HepG2 (cell line): ENCODE data around the gene UTS2R. TPM values are rescaled to one million over a fixed set of nuclear protein-coding genes. Genes with fewer than 3 reads are reported as not detected.

Source experiments
- ATAC-seq: fragments of 200-7000 bp; cut with Tn5 transposase; 3 replicates; pipeline ENCODE4 v1.9.1; 2020; ENCODE audit warnings: mild to moderate bottlenecking, moderate library complexity
- BruUV-seq: library from RNA; stranded (reverse); fragments of 400-500 nt; replicated peaks from 2 replicates; lab custom pipeline; 2021; lab: Mats Ljungman, UMichigan
- CTCF ChIA-PET: fragments of 300-600 bp; formaldehyde crosslinking; extraction: SDS; loops from one replicate; lab custom pipeline; 2021; ENCODE audit warnings: low total read pairs, inconsistent platforms, low intra/inter-chr PET ratio; lab: Yijun Ruan, JAX
- POLR2A ChIA-PET: fragments of 350-600 bp; sonication (Branson Sonifier 250); formaldehyde crosslinking; loops from one replicate; lab custom pipeline; 2020; ENCODE audit warnings: antibody characterized with exemption, inconsistent platforms; lab: Yijun Ruan, JAX
- DNase-seq: peaks from one replicate; pipeline ENCODE4 v3.0.0-alpha.2; 2015; ENCODE audit warnings: low spot score
- FAIRE-seq: peaks from 3 replicates; lab custom pipeline; 2011; peaks lifted over from hg19 to GRCh38; lab: Jason Lieb, UNC
- H2AFZ ChIP-seq: one replicate; pipeline ENCODE4 v1.6.1; 2011; ENCODE audit warnings: low read length, inconsistent platforms
- H3K27ac ChIP-seq: fragments of 300-600 bp; 3 replicates; pipeline ENCODE4 v1.8.0; 2011; ENCODE audit warnings: mixed run types, mild to moderate bottlenecking, mixed read lengths, low read length, inconsistent platforms; ENCODE audit not compliant: insufficient read depth; ENCODE audit errors: extremely low read length
- H3K27me3 ChIP-seq, 2 experiments: fragments of 200-600 bp in 1 of 2; 2 replicates in 1 of 2; 3 replicates in 1 of 2; pipeline versions ENCODE4 v1.6.0 to v1.8.0; 2011; ENCODE audit warnings: low read length in 2 of 2, mild to moderate bottlenecking in 2 of 2, moderate library complexity in 2 of 2, inconsistent platforms in 1 of 2; ENCODE audit not compliant: insufficient read depth in 2 of 2, control insufficient read depth in 1 of 2
- H3K36me3 ChIP-seq, 2 experiments: fragments of 200-600 bp in 1 of 2; replicated peaks in 1 of 2; 2 replicates in 1 of 2; 3 replicates in 1 of 2; pipeline versions ENCODE4 v1.5.1 to v1.8.0; 2011; ENCODE audit warnings: low read length in 2 of 2, inconsistent platforms in 1 of 2; ENCODE audit not compliant: insufficient read depth in 2 of 2, control insufficient read depth in 1 of 2
- H3K4me1 ChIP-seq: 2 replicates; pipeline ENCODE4 v1.5.1; 2012; ENCODE audit warnings: low read length, inconsistent platforms; ENCODE audit not compliant: insufficient read depth
- H3K4me2 ChIP-seq: 2 replicates; pipeline ENCODE4 v1.6.0; 2011; ENCODE audit warnings: low read depth, low read length, inconsistent platforms
- H3K4me3 ChIP-seq, 3 experiments: fragments of 200-600 bp in 1 of 3; sonication (generic), shearing (Covaris generic) in 1 of 3; replicated peaks in 1 of 3; 2 replicates each; pipeline ENCODE4 v1.5.1; 2011 to 2016; ENCODE audit warnings: low read length in 3 of 3, inconsistent platforms in 2 of 3, low read depth in 2 of 3, mild to moderate bottlenecking in 2 of 3, control low read depth in 1 of 3, mixed read lengths in 1 of 3; ENCODE audit not compliant: insufficient read depth in 1 of 3
- H3K79me2 ChIP-seq: one replicate; pipeline ENCODE4 v1.6.1; 2011; ENCODE audit warnings: low read length, inconsistent platforms; ENCODE audit not compliant: insufficient read depth
- H3K9ac ChIP-seq: 2 replicates; pipeline ENCODE4 v1.6.0; 2011; ENCODE audit warnings: mild to moderate bottlenecking, low read depth, low read length, inconsistent platforms; ENCODE audit not compliant: insufficient read depth
- H3K9me3 ChIP-seq: 2 replicates; pipeline ENCODE4 v1.5.1; 2012; ENCODE audit warnings: mild to moderate bottlenecking, low read length
- H4K20me1 ChIP-seq: 2 replicates; pipeline ENCODE4 v1.6.0; 2011; ENCODE audit warnings: inconsistent platforms, mild to moderate bottlenecking, low read length, moderate library complexity; ENCODE audit not compliant: insufficient read depth
- AGO2 ChIP-seq: fragments of 200-400 bp; formaldehyde crosslinking; optimal IDR thresholded peaks from 2 replicates; pipeline ENCODE3; 2017; ENCODE audit warnings: mild to moderate bottlenecking, low read depth, low read length, moderate library complexity
- ATF6 ChIP-seq: sonication (generic); formaldehyde crosslinking; conservative IDR thresholded peaks from 2 replicates; pipeline ENCODE4 v1.4.0; 2020; ENCODE audit warnings: missing genetic modification reagents
- DNMT1 ChIP-seq: sonication (generic); formaldehyde crosslinking; IDR thresholded peaks from 2 replicates; pipeline ENCODE4 v1.5.1; 2020; ENCODE audit warnings: mild to moderate bottlenecking, missing genetic modification reagents
- HNRNPL ChIP-seq: fragments of 200-400 bp; formaldehyde crosslinking; IDR thresholded peaks from 2 replicates; pipeline ENCODE4 v1.6.1; 2017; ENCODE audit warnings: mild to moderate bottlenecking, low read depth, low read length
- HNRNPLL ChIP-seq: fragments of 200-400 bp; formaldehyde crosslinking; IDR thresholded peaks from 2 replicates; pipeline ENCODE4 v1.6.1; 2017; ENCODE audit warnings: mild to moderate bottlenecking, low read depth, low read length; ENCODE audit not compliant: poor library complexity, severe bottlenecking
- MNT ChIP-seq: fragments of 450-650 bp; IDR thresholded peaks from 2 replicates; pipeline ENCODE4 v1.6.1; 2016
- MTA1 ChIP-seq: sonication (generic); formaldehyde crosslinking; IDR thresholded peaks from 2 replicates; pipeline ENCODE4 v1.4.0; 2020; ENCODE audit warnings: missing genetic modification reagents, mild to moderate bottlenecking, borderline replicate concordance
- MXD1 ChIP-seq: sonication (generic); formaldehyde crosslinking; IDR thresholded peaks from 2 replicates; pipeline ENCODE4 v1.4.0; 2020; ENCODE audit warnings: mild to moderate bottlenecking, missing genetic modification reagents
- RBFOX2 ChIP-seq: fragments of 200-400 bp; formaldehyde crosslinking; IDR thresholded peaks from 2 replicates; pipeline ENCODE4 v1.6.1; 2017; ENCODE audit warnings: low read depth, mild to moderate bottlenecking, low read length
- ZNF260 ChIP-seq: sonication (generic); formaldehyde crosslinking; IDR thresholded peaks from 2 replicates; pipeline ENCODE4 v1.4.0; 2020; ENCODE audit warnings: missing genetic modification reagents, low read depth, mild to moderate bottlenecking, borderline replicate concordance
- ZNF598 ChIP-seq: sonication (generic); formaldehyde crosslinking; IDR thresholded peaks from 2 replicates; pipeline ENCODE4 v1.5.1; 2020; ENCODE audit warnings: mild to moderate bottlenecking, missing genetic modification reagents, borderline replicate concordance
- WGBS: methylation state at CpG from one replicate; pipeline ENCODE4 v1.1.6; 2017; ENCODE audit warnings: low lambda C conversion rate; 5-methylcytosine and 5-hydroxymethylcytosine counted together
- in situ Hi-C: cut with HindIII; loops from 2 replicates; pipeline ENCODE4 v1.10.0; 2017; ENCODE audit warnings: low pct_unique_long_range_greater_than_20kb; ENCODE audit not compliant: extremely low pct_ligation_motif_present
- intact Hi-C: fragments of 100-400 bp; cut with micrococcal nuclease; formaldehyde crosslinking; loops from one replicate; pipeline ENCODE4 v1.10.0; 2022; ENCODE audit not compliant: unreplicated experiment
- polyA plus RNA-seq, 8 experiments: library from polyadenylated mRNA; depleted of rRNA in 3 of 8; stranded (reverse) in 7 of 8; unstranded in 1 of 8; fragments of >200 nt; fragmentation: Illumina TruSeq in 4 of 8; extraction: Trizol in 4 of 8; gene quantifications; 2 replicates each; pipeline versions ENCODE4 v1.2.1 to v1.2.3, GENCODE V29; 2011 to 2016; ENCODE audit warnings: low read depth in 4 of 8, missing spikeins in 1 of 8, mixed read lengths in 1 of 8; ENCODE audit not compliant: insufficient read depth in 1 of 8
- total RNA-seq, 5 experiments: library from RNA; depleted of rRNA; stranded (reverse); fragments of >200 nt; fragmentation: Illumina TruSeq; extraction: Trizol; gene quantifications; 2 replicates each; pipeline ENCODE4 v1.2.3, GENCODE V29; 2016; ENCODE audit warnings: low read depth in 1 of 5

UTS2R gene
- total and polyA plus RNA-seq, 2 of the 13 experiments (the other 11 are each of a cell fraction or from before 2014, with no cell fraction given), result 0.13 to 0.15 TPM

- DNase-seq (no peak), ATAC-seq (0 out of 3 replicates have a peak, but pooled peaks have one; percentile 11), FAIRE-seq (no peak)
- ChIA-PET CTCF (no interaction called here), POLR2A (no interaction called here)
- Histone ChIP-seq H2AFZ (no peak overlapping the region), H3K9me3 (no peaks in the 10 kb centered on the region), H3K36me3 (peaks cover 20 to 21% of the 10 kb centered on the region in 2 experiments; a peak in 4 of 5 replicates), H3K4me2 (no peak overlapping the region), H3K4me1 (peaks cover 13% of the 10 kb centered on the region), H3K27me3 (no peaks in the 10 kb centered on the region), H3K9ac (no peak overlapping the region), H3K4me3 (no peak overlapping the region), H3K79me2 (no peaks in the 10 kb centered on the region), H4K20me1 (no peaks in the 10 kb centered on the region), H3K27ac (no peak overlapping the region)
- TF ChIP-seq MNT (peak; percentile 95), ZNF598 (CRISPR knock-in tag) (no peak), HNRNPLL (peak; percentile 26), ZNF260 (CRISPR knock-in tag) (no peak), DNMT1 (CRISPR knock-in tag) (peak; percentile 64; the same call in 1 of the 2 replicates), AGO2 (peak; percentile 71), ATF6 (CRISPR knock-in tag) (no peak), RBFOX2 (0 out of 2 replicates have a peak, but pooled peaks have one; percentile 24), MXD1 (0 out of 2 replicates have a peak, but pooled peaks have one; percentile 26), MTA1 (CRISPR knock-in tag) (peak; percentile 27; the same call in 1 of the 2 replicates), HNRNPL (peak; percentile 70; the same call in 1 of the 2 replicates)
- intact Hi-C loops (no loop called here), in situ Hi-C loops (no loop called here)
- no TSS peak for BruUV-seq
- WGBS, result 97% methylated on average over 65 of the region's 67 CpGs
Measured at GRCh38 chr17:82403662-82404660, 32.4 kb downstream of the UTS2R start.
